Stimulated activated naive CD8-positive, alpha-beta T cell treated with anti-CD3 and anti-CD28 coated beads, Interleukin-15, amount 100 ng/mL, for 72 hours (primary cell): ENCODE measurements around the gene STAB2.
A peak's percentile ranks its signal among the peaks of the same experiment; 100 is the strongest.

Source experiments
- ATAC-seq: fragments of 150-1000 bp; cut with Tn5 transposase; 2 replicates; pipeline ENCODE4 v1.10.0; 2021; ENCODE audit warnings: mild to moderate bottlenecking, moderate library complexity
- DNase-seq, 2 donors: peaks; one replicate each; pipeline ENCODE4 v3.0.0; 2021 to 2022
- H3K27ac Mint-ChIP-seq, 2 donors: one replicate each; pipeline ENCODE4 v1.8.0; 2022; ENCODE audit warnings: mild to moderate bottlenecking in 2 of 2, mixed read lengths in 2 of 2, moderate library complexity in 2 of 2
- H3K27me3 Mint-ChIP-seq: one replicate; pipeline ENCODE4 v1.8.0; 2022; ENCODE audit warnings: mixed read lengths
- H3K4me1 Mint-ChIP-seq: one replicate; pipeline ENCODE4 v1.8.0; 2022; ENCODE audit warnings: mild to moderate bottlenecking, mixed read lengths
- H3K4me3 Mint-ChIP-seq, 2 donors: one replicate each; pipeline ENCODE4 v1.8.0; 2022; ENCODE audit warnings: mild to moderate bottlenecking in 2 of 2, mixed read lengths in 2 of 2, moderate library complexity in 1 of 2
- H3K9me3 Mint-ChIP-seq, 2 donors: one replicate each; pipeline ENCODE4 v1.8.0; 2022; ENCODE audit warnings: mixed read lengths in 2 of 2

Gene STAB2

DNA sequence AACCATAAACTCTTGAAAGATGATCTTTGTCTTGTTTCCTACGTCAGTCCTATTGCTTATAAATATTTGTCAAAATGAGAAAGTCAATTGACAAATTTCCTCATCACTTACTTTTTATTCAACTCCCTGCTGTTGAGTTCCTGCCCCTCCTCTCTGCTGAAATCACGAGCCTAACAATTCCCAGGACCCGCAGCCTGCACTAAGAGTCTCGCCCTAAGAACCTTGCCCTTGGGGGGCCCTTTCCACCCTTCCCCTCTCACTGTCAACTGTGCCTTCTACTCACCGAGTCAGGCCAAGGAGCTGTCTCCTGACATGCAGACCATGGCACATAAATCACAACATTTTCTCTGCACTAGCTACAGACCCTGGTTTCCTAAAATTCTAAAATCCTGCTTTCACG, 99.0 kb downstream of the STAB2 start:
- Mint-ChIP-seq H3K9me3 (no peaks in the 10 kb centered on the region), H3K27me3 (peaks cover 19% of the 10 kb centered on the region), H3K4me3 (no peak overlapping the region), H3K4me1 (no peaks in the 10 kb centered on the region), H3K27ac (no peak overlapping the region)
- no peak for DNase-seq
- no peak for ATAC-seq

DNA sequence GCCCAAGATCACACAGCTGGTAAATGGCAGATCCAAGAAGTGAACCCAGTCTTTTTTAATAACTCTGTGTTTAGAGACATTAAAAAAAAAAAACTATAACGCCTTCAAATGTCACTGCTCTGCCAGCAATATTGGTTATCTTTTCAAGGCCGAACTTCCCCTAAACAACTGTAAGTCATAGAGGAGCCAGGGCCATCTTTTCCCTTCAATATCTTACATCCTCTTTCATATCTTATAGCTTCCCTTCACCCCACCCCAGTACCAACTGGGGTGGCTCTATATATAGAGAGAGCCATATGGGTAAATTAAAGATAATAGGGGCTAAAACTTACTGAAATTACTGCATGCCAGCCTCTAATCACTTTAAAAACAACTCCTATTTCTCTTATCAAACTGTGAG, 100.2 kb downstream of the STAB2 start:
- Mint-ChIP-seq H3K4me1 (no peaks in the 10 kb centered on the region), H3K9me3 (no peaks in the 10 kb centered on the region), H3K4me3 (no peak overlapping the region), H3K27ac (no peak overlapping the region), H3K27me3 (peaks cover 19% of the 10 kb centered on the region)
- DNase-seq, result no peak
- no peak for ATAC-seq

DNA sequence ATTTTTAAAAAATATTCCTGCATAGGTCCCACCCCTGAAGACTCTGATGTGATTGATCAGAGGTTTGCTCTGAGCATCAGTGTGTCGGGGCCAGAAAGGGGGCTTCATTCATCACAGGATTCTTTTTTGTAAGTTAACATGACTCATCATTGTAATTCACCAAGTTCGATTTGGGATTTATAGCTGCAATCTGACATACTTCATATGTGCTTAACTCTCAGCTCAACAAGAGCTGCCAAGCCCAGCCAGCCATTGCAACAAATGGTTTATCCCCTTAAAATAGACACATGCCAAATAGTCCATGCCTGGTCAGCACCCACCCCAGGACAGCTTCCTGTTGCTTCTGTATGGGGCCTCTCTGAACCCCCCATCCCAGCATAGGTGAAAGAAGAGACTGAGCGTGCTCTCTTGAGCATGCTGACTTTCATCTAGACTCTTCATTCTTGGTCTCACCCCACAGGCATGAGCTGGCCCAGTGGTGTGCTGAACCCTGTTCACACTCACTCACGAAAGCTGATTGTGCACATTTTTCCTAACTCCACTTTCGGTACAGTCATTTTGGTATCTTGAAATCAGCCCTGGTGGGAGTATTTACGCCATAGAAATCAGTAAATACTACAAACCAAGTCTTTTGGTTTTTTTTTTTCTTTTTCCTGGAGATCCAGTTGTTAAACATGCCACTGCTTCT, 101.4 kb downstream of the STAB2 start:
- Mint-ChIP-seq H3K27me3 (peaks cover 19% of the 10 kb centered on the region), H3K4me3 (no peak overlapping the region), H3K4me1 (no peaks in the 10 kb centered on the region), H3K27ac (no peak overlapping the region), H3K9me3 (no peaks in the 10 kb centered on the region)
- ATAC-seq, result no peak
- DNase-seq, result no peak

DNA sequence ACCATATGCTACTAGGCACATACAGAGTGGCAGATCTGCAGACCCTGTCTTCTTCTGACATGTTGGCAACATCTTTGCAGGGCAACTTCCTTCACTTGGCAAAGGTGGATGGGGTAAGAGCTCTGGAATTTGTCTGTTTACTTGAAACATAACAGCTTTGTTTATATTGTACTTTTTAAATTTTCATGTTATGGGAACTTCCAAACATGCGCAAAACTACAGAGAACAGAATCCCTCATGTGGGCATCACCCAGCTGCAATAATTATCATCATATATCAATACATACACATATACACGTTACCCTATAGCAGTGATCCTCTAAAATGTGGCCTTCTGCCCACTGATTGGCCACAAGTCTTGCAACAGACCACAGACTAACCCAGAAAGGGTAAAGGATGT, 103.4 kb downstream of the STAB2 start:
- no peaks in the 10 kb centered on the region for H3K9me3 Mint-ChIP-seq
- no peak for DNase-seq
- H3K4me1 Mint-ChIP-seq, result no peaks in the 10 kb centered on the region
- no peak overlapping the region for H3K27ac Mint-ChIP-seq
- H3K27me3 Mint-ChIP-seq, result peaks cover 16% of the 10 kb centered on the region
- ATAC-seq, result no peak
- no peak overlapping the region for H3K4me3 Mint-ChIP-seq

DNA sequence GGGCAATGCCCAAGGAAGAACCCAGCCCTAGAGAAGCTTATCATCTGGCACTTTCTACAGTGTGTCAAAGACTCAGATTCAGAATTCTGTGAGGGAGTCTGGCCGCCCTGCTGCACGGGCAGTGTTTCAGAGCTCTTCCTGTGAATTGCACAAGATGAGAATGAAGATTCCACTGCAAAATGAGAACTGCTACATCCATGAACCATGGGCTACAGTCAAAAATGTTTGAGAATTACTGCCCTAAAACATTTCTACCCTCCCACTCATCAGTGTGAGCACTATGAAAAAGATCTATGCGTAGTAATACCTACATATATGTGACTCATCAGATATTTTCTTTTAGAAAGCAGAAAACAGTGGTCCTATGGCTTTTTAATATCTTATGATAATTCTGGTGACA, 104.0 kb downstream of the STAB2 start:
- no peak for ATAC-seq
- Mint-ChIP-seq H3K27ac (no peak overlapping the region), H3K4me1 (no peaks in the 10 kb centered on the region), H3K4me3 (no peak overlapping the region), H3K27me3 (peaks cover 13% of the 10 kb centered on the region), H3K9me3 (no peaks in the 10 kb centered on the region)
- no peak for DNase-seq

DNA sequence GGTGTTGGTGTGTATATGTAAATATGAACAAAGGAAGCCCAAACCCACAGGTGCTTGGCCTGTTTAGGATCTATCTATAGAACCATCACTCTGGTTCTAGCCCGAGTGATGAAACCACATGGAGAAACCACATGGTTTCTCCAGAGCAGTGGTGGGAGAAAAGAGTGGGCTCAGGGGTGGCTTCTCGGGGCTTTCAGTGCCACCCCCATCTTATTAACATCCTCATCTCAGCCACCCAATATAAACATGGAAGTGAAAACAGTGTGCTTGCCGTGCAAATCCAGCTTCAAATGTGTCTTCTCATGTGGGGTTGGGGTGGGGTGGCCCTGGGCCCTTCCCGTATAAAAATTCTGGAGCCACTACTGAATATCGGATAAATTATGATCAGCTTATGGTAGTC, 109.0 kb downstream of the STAB2 start:
- Mint-ChIP-seq H3K4me3 (no peak overlapping the region), H3K27me3 (peaks cover 41% of the 10 kb centered on the region), H3K9me3 (no peaks in the 10 kb centered on the region), H3K27ac (no peak overlapping the region), H3K4me1 (peaks cover 16% of the 10 kb centered on the region)
- DNase-seq, result no peak
- ATAC-seq, result no peak

DNA sequence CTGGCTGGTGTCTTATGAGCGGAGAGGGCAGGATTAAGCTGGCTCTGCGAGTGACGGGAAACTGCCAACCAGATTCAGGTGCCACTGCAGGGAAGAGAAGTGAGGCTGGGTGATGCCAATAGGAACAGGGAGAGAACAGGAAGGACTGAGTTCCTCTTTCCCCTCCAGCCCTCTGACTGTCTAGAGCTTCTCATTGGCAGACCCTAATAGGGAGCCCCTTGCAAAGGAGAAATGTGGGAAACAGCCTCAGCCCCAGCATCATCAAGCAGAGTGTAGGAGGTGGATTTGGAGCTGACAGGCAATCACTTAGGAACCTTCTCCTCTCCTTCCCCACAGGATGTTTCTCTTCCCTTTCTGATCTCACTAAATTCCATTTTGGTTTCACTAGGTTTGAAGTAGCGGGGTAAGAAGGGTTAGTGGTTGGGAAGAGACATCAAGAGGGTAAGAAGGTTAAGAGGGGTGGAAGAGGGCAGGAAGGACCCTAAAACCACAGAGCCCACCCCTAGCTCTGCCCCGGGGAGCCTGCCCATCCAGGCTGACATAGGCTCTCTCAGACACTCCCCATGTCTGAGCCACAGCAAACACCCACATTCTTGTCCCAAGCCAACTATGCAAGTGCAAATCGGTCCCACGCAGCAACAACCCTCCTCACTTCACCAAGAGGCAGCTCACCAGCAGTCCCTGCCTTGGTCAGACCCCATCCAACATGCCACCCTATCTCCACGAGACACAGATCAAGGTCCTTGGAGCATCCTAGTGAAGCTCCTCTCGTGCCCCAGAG, 111.1 kb downstream of the STAB2 start:
- no peak overlapping the region for H3K4me3 Mint-ChIP-seq

DNA sequence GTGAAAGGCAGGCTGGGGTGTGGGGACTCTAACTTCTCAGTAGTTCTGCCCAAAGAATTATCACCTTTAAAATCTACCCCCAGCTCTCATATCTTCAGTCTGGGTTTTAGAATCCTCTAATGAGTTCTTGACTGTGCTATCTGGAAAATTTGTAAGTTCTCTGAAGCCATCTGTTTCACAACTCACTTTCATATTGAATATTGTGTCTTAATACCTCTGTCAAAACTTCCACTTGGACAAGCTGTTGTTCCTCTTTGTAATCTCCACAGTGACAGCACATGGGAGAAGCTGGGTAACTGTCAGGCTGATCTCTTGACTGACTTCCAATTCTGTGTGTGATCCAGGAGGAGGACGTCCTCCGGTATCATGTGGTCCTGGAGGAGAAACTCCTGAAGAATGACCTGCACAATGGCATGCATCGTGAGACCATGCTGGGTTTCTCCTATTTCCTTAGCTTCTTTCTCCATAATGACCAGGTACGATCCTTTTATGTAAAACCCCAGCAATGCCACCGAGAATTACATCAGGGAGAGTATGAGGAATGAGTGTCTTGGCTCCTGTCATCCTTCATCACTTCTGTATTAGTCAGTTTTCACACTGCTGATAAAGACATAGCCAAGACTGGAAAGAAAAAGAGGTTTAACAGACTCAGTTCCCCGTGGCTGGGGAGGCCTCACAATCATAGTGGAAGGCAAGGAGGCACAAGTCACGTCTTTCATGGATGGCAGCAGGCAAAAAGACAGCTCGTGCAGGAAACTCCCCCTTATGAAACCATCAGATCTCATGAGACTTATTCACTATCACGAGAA, 111.9 kb downstream of the STAB2 start:
- ATAC-seq (peak; percentile 35), DNase-seq (no peak)
- no peak overlapping the region for H3K27ac Mint-ChIP-seq
- H3K9me3 Mint-ChIP-seq, result no peaks in the 10 kb centered on the region
- H3K4me3 Mint-ChIP-seq, result no peak overlapping the region
- peaks cover 16% of the 10 kb centered on the region for H3K4me1 Mint-ChIP-seq
- H3K27me3 Mint-ChIP-seq, result peaks cover 41% of the 10 kb centered on the region

More for the DNA sequence above, 111.1 kb downstream of the STAB2 start:
- H3K27ac Mint-ChIP-seq, result no peak overlapping the region
- peaks cover 16% of the 10 kb centered on the region for H3K4me1 Mint-ChIP-seq
- H3K9me3 Mint-ChIP-seq, result no peaks in the 10 kb centered on the region
- H3K27me3 Mint-ChIP-seq, result peaks cover 41% of the 10 kb centered on the region
- ATAC-seq (peak; percentile 20), DNase-seq (no peak)

DNA sequence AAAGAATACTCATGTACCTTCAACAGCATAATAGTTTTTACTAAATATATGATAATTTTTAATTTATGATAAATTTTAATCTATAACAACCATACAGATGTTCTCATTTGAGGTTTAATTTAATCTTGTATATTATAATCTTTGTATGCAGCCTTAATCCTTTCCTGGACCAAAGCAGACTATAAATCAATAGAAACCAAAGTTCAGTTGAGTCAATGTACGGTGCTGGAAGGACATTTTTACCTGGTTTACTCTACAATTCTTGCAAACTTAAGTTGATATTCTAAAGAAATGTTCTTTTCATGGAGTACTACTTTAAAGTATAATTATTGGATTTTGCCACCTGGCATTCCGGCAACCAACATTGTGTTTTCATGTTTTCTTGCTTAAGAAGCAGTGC, 118.0 kb downstream of the STAB2 start:
- no peak for DNase-seq
- no peak overlapping the region for H3K27ac Mint-ChIP-seq
- H3K4me3 Mint-ChIP-seq, result no peak overlapping the region
- no peaks in the 10 kb centered on the region for H3K4me1 Mint-ChIP-seq
- H3K27me3 Mint-ChIP-seq, result peaks cover 23% of the 10 kb centered on the region
- no peaks in the 10 kb centered on the region for H3K9me3 Mint-ChIP-seq
- no peak for ATAC-seq

DNA sequence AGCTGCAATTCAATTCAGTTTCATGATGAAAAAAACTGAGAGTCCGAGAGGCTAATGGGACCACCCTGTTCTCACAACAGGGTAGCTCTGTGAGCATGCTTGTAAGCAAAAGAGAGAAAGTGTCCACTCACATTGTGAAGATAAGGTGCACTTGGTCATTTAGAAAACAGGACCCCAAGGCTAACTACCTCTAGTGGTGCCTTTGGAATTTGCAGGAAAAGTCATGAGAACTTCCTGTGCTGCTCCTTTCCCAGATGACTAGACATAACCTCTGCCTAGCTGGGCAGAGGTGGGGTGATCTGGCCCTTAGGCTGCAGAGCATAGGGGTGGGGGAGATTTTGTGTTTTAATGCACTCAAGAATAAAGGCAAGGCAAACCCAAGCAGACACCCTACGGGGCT, 118.9 kb downstream of the STAB2 start:
- DNase-seq (no peak), ATAC-seq (no peak)
- H3K9me3 Mint-ChIP-seq, result no peaks in the 10 kb centered on the region
- H3K27me3 Mint-ChIP-seq, result peaks cover 25% of the 10 kb centered on the region
- no peak overlapping the region for H3K4me3 Mint-ChIP-seq
- H3K4me1 Mint-ChIP-seq, result no peaks in the 10 kb centered on the region
- no peak overlapping the region for H3K27ac Mint-ChIP-seq

DNA sequence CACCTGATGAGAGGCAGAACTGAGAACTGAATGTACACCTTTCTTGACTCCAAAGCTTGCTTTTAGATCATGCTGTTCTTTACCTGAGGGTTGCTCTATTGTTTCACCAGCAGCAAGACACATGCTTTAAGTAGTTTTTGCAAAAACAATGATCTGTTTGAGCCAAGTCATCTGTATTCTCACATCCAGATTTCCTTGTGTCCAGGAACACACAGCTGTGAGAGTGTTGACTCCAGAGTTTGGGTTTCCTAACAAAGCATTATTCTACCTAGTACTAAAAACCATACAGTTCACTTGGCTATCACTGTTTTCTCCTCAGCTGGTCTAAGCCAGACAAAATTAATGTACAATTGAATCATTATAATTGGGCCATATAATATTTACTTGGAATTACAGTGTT, 120.4 kb downstream of the STAB2 start:
- Mint-ChIP-seq H3K27me3 (peaks cover 25% of the 10 kb centered on the region), H3K4me1 (no peaks in the 10 kb centered on the region), H3K4me3 (no peak overlapping the region), H3K9me3 (no peaks in the 10 kb centered on the region), H3K27ac (no peak overlapping the region)
- DNase-seq, result no peak
- ATAC-seq, result no peak

DNA sequence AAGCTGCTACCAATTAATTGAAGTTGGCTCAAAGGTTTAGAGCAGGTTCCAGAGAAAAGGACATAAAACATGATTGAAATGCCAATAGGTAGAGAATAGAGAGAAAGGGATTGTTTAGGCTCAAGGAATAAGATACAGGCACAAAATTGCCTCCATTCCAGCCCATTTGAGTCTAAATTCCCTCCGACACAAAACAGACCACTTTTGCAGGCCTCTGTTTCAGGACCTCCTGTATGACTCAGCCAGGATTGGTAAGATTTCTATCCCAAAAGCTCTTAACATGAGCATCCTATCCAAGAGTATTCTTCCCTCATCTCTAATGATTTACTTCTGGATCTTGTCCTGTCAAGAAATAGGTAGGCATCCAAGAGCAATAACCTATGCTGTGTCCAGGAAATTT, 123.5 kb downstream of the STAB2 start:
- no peak overlapping the region for H3K4me3 Mint-ChIP-seq
- peaks cover 32% of the 10 kb centered on the region for H3K27me3 Mint-ChIP-seq
- ATAC-seq (no peak), DNase-seq (no peak)
- H3K4me1 Mint-ChIP-seq, result no peaks in the 10 kb centered on the region
- H3K9me3 Mint-ChIP-seq, result no peaks in the 10 kb centered on the region
- no peak overlapping the region for H3K27ac Mint-ChIP-seq

DNA sequence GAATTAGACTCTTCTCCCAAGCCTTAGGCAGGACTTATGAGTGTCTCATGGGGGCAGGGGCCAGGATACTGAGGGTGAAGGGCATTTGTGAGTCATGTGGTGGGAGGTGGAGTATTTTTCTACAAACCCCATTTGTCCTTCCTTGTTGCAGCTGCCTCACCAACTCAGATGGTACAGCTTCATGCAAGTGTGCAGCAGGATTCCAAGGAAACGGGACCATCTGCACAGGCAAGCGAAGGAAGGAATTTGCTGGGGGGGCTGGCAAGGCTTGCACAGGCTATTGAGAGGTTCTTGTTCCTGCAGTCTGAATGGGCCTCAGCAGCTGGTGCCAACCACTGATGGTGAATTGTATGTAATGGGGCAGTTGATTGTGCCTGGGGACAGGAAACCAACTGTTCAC, 125.1 kb downstream of the STAB2 start:
- Mint-ChIP-seq H3K9me3 (peaks cover 0 to 10% of the 10 kb centered on the region in 2 donors), H3K27ac (no peak overlapping the region), H3K4me1 (no peaks in the 10 kb centered on the region), H3K27me3 (peaks cover 22% of the 10 kb centered on the region), H3K4me3 (no peak overlapping the region)
- DNase-seq (no peak), ATAC-seq (no peak)

DNA sequence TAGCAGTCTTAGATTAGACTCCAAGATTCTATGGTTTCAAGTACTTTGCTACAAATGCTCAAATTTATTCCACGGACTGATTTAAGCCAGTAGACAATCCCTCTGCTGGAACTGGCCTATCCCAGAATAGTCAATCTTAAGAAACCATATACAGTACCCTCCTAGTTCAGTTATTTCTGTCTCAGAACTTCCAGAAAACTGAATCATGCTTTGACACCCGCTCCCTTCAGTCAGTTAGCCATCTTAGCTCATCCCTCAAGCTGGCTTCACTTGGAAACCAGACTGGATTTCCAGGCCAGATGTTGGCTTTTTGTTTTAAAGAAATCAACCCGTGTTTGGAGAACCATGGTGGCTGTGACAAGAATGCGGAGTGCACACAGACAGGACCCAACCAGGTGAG, 128.4 kb downstream of the STAB2 start:
- Mint-ChIP-seq H3K4me3 (no peak overlapping the region), H3K27me3 (peaks cover 7% of the 10 kb centered on the region), H3K27ac (no peak overlapping the region), H3K9me3 (peaks cover 0 to 10% of the 10 kb centered on the region in 2 donors), H3K4me1 (no peaks in the 10 kb centered on the region)
- no peak for DNase-seq
- no peak for ATAC-seq

DNA sequence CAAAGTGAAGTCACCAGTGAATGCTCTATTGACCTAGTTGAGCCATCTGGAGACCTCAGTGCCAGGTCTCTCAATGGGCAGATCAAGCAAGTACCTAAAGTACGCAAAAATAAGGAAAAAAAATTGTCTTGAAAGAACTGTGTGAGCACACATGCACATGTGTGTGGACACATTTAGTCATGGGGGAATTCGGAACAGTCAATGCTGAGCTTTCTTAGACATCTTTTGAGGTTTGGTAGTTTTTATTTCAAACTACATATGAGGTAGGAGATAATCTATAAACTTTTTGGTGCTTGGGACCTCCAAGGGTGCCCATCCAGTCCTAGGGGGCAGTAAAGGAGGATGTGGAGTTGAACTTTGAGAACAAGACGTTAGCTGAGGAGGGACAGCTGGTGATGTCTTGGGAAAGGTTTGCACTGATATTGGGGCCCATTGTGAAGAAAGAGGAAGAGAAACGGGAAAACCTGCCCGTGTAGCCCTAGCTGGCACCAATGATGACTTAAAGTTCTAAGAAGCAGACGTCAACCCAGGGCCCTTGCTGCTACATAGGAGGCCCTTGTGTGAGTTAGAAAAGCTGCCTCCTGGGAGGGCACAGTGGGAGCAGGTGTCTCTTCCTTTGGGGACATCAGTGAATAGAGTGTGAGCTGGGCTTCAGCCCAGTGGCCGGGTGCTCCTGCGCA, 129.6 kb downstream of the STAB2 start:
- Mint-ChIP-seq H3K9me3 (peaks cover 0 to 10% of the 10 kb centered on the region in 2 donors), H3K27me3 (peaks cover 7% of the 10 kb centered on the region), H3K27ac (no peak overlapping the region), H3K4me1 (no peaks in the 10 kb centered on the region), H3K4me3 (no peak overlapping the region)
- DNase-seq (no peak), ATAC-seq (peak; percentile 49)
